Esophagus muscularis mucosa (tissue), 3 donors: ENCODE data around the gene INPP5A.

ENCODE experiments used
- POLR2AphosphoS5 ChIP-seq, 2 donors: sonication (generic); formaldehyde crosslinking; IDR thresholded peaks; one replicate each; pipeline ENCODE4 v1.6.1; 2017; ENCODE audit warnings: antibody characterized with exemption in 2 of 2
- TF ChIP-seq, protein P1 (sequence below), 3 experiments: fragments of 200-600 bp in 2 of 3; fragments of 450-650 bp in 1 of 3; sonication (generic) in 2 of 3; IDR thresholded peaks; one replicate each; pipeline ENCODE4 v1.5.1; 2017 to 2019; ENCODE audit warnings: antibody characterized with exemption in 3 of 3, mild to moderate bottlenecking in 2 of 3, moderate library complexity in 1 of 3

DNA sequence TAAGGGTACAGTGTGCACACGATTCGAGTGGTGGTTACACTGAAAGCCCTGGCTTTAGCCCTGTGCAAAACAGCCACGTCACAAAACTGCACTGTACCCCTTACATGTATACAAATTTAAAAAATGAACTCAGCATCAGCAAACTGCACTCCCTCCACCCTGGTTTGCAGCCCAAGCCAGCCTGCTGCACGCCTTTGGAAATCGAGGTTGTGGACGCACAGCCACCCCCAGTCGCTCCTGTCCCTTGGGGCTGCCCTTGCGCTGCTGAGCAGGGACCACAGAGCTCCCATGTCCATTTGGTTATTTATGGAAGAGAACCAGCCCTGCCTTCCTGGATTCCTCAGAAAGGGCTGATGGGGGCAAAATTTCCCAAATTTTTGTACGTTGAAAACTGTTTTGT is 98.8 kb downstream of the INPP5A start:
- TF ChIP-seq, protein P1, sequence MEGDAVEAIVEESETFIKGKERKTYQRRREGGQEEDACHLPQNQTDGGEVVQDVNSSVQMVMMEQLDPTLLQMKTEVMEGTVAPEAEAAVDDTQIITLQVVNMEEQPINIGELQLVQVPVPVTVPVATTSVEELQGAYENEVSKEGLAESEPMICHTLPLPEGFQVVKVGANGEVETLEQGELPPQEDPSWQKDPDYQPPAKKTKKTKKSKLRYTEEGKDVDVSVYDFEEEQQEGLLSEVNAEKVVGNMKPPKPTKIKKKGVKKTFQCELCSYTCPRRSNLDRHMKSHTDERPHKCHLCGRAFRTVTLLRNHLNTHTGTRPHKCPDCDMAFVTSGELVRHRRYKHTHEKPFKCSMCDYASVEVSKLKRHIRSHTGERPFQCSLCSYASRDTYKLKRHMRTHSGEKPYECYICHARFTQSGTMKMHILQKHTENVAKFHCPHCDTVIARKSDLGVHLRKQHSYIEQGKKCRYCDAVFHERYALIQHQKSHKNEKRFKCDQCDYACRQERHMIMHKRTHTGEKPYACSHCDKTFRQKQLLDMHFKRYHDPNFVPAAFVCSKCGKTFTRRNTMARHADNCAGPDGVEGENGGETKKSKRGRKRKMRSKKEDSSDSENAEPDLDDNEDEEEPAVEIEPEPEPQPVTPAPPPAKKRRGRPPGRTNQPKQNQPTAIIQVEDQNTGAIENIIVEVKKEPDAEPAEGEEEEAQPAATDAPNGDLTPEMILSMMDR (IDR thresholded peaks at IDR 0.05), result no peak
- no peak for TF ChIP-seq POLR2AphosphoS5 (IDR thresholded peaks at IDR 0.05)
